OCI-LY1 (cell line): Measurements from ENCODE around the gene RAPGEF6.

Experiments
- EZH2 ChIP-seq: fragments of 200-600 bp; sonication (generic), shearing (Covaris generic); IDR thresholded peaks from 2 replicates; pipeline ENCODE4 v1.8.0; 2017; ENCODE audit warnings: borderline replicate concordance, mixed run types, mild to moderate bottlenecking, antibody characterized with exemption, low read length, moderate library complexity, mixed read lengths
- TF ChIP-seq, protein P1 (sequence below): fragments of 200-600 bp; sonication (generic), shearing (Covaris generic); IDR thresholded peaks from 2 replicates; pipeline ENCODE4 v1.5.1; 2017; ENCODE audit warnings: mild to moderate bottlenecking, antibody characterized with exemption, low read length, moderate library complexity, mixed read lengths

- TF ChIP-seq, protein P1, sequence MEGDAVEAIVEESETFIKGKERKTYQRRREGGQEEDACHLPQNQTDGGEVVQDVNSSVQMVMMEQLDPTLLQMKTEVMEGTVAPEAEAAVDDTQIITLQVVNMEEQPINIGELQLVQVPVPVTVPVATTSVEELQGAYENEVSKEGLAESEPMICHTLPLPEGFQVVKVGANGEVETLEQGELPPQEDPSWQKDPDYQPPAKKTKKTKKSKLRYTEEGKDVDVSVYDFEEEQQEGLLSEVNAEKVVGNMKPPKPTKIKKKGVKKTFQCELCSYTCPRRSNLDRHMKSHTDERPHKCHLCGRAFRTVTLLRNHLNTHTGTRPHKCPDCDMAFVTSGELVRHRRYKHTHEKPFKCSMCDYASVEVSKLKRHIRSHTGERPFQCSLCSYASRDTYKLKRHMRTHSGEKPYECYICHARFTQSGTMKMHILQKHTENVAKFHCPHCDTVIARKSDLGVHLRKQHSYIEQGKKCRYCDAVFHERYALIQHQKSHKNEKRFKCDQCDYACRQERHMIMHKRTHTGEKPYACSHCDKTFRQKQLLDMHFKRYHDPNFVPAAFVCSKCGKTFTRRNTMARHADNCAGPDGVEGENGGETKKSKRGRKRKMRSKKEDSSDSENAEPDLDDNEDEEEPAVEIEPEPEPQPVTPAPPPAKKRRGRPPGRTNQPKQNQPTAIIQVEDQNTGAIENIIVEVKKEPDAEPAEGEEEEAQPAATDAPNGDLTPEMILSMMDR = no peak
- TF ChIP-seq EZH2 = no peak
These were observed 247.8 kb downstream of the RAPGEF6 start for GRCh38 chr5:131387255-131387654.
